NT2/D1 (cell line): ENCODE results near the gene KRTAP1-5.

Source experiments
- SUZ12 ChIP-seq: IDR thresholded peaks from 2 replicates; pipeline ENCODE4 v1.6.1; 2011; ENCODE audit not compliant: insufficient read length, insufficient read depth; ENCODE audit errors: extremely low read depth
- YY1 ChIP-seq: IDR thresholded peaks from 2 replicates; pipeline ENCODE4 v1.6.1; 2011; ENCODE audit not compliant: insufficient read length, insufficient read depth

DNA sequence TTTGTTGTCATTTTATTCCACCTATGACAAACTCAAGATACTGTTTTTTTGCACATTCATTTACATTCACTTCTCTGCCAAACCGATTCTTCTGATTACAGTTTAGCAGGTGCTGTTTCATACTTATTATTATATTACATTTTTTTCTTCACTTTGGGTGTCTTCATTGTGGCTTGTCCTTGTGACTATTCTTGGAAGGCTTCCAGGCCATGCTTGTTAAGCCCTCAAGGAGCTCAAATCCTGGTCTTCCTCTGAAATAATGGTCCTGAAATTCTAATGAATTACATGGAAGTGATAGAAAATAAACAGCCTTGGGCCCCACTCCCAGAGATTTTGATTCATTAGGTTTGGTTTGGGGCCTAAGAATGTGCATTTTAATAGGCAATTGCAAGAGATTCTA lies 37.3 kb upstream of the KRTAP1-5 start:
- TF ChIP-seq YY1 (no peak), SUZ12 (no peak)
